ENCODE data around the gene ZFP3. TPM values are rescaled to one million over a fixed set of nuclear protein-coding genes. Genes with fewer than 3 reads are reported as not detected.
A peak's percentile ranks its signal among the peaks of the same experiment; 100 is the strongest.

Gene ZFP3
- total and polyA plus RNA-seq, 2 experiments from 2014 or later, result 0.55 to 1.6 TPM

GRCh38 chr17:5049314-5049841, 28.9 kb upstream of the ZFP3 start:
- no peak for DNase-seq (ENCODE audit: low spot score)
- H3K36me3 Mint-ChIP-seq (ENCODE audit: low read depth), result peaks cover under 1% of the 10 kb centered on the region; the same call in 1 of the 3 replicates
- TF ChIP-seq NANOG (IDR thresholded peaks at IDR 0.05; ENCODE audit: borderline replicate concordance) (no peak), CREB1 (CRISPR knock-in tag; IDR thresholded peaks at IDR 0.05; ENCODE audit: low read depth) (no peak), POLR2AphosphoS5 (IDR thresholded peaks at IDR 0.05; ENCODE audit: low read depth) (no peak), JUNB (IDR thresholded peaks at IDR 0.05; ENCODE audit: unreplicated experiment) (no peak), EZH2phosphoT487 (IDR thresholded peaks at IDR 0.05; ENCODE audit: unreplicated experiment) (no peak), EZH2 (IDR thresholded peaks at IDR 0.05; ENCODE audit: low read depth, unreplicated experiment) (no peak)
- peaks cover 9% of the 10 kb centered on the region for H3K27me3 Mint-ChIP-seq (ENCODE audit: insufficient read depth, low read depth, poor library complexity)
- Histone ChIP-seq H3K4me1 (ENCODE audit: insufficient read depth) (no peaks in the 10 kb centered on the region), H3K27me3 (ENCODE audit: insufficient read depth) (no peaks in the 10 kb centered on the region), H3K36me3 (ENCODE audit: insufficient read depth) (no peaks in the 10 kb centered on the region), H3F3A (replicated peaks; ENCODE audit: low read depth) (no peaks in the 10 kb centered on the region), H4K20me1 (replicated peaks; ENCODE audit: insufficient read depth) (no peaks in the 10 kb centered on the region), H3K4me3 (no peak overlapping the region), H3K27ac (ENCODE audit: low read depth) (no peak overlapping the region), H3K79me2 (replicated peaks; ENCODE audit: insufficient read depth) (no peaks in the 10 kb centered on the region), H2AFZ (peak overlapping the region; percentile 43; the same call in 1 of the 2 replicates), H3K4me2 (no peak overlapping the region), H3K9me2 (ENCODE audit: insufficient read depth) (no peaks in the 10 kb centered on the region)
- no peaks in the 10 kb centered on the region for H3K4me1 Mint-ChIP-seq
- no peak overlapping the region for H3K27ac Mint-ChIP-seq
- no peak for ATAC-seq
- no peak overlapping the region for H3K4me3 Mint-ChIP-seq
- no peaks in the 10 kb centered on the region; the same call in 1 of the 3 replicates for H3K9me3 Mint-ChIP-seq

GRCh38 chr17:5050278-5050677, 28.0 kb upstream of the ZFP3 start:
- H3K9me3 Mint-ChIP-seq, result peaks cover 6% of the 10 kb centered on the region
- H3K4me1 Mint-ChIP-seq, result no peaks in the 10 kb centered on the region
- ATAC-seq (no peak), DNase-seq (ENCODE audit: low spot score) (no peak)
- no peaks in the 10 kb centered on the region for H3K9me2 ChIP-seq (ENCODE audit: insufficient read depth)
- H3K27me3 ChIP-seq (ENCODE audit: insufficient read depth), result no peaks in the 10 kb centered on the region
- H3K4me1 ChIP-seq (ENCODE audit: insufficient read depth), result no peaks in the 10 kb centered on the region
- no peaks in the 10 kb centered on the region for H4K20me1 ChIP-seq (replicated peaks; ENCODE audit: insufficient read depth)
- no peak overlapping the region for H3K4me2 ChIP-seq
- H3K27ac Mint-ChIP-seq, result no peak overlapping the region
- peaks cover 11% of the 10 kb centered on the region for H3K27me3 Mint-ChIP-seq (ENCODE audit: insufficient read depth, low read depth, poor library complexity)
- no peak overlapping the region for H3K27ac ChIP-seq (ENCODE audit: low read depth)
- H3K36me3 ChIP-seq (ENCODE audit: insufficient read depth), result no peaks in the 10 kb centered on the region
- no peaks in the 10 kb centered on the region for H3K79me2 ChIP-seq (replicated peaks; ENCODE audit: insufficient read depth)
- H3F3A ChIP-seq (replicated peaks; ENCODE audit: low read depth), result no peaks in the 10 kb centered on the region
- H2AFZ ChIP-seq, result 0 out of 2 replicates have a peak overlapping the region, but pooled peaks have one; percentile 43
- no peak overlapping the region for H3K4me3 Mint-ChIP-seq
- peaks cover 5% of the 10 kb centered on the region; the same call in 2 of the 3 replicates for H3K36me3 Mint-ChIP-seq (ENCODE audit: low read depth)
- no peak overlapping the region for H3K4me3 ChIP-seq
- TF ChIP-seq NANOG (IDR thresholded peaks at IDR 0.05; ENCODE audit: borderline replicate concordance) (no peak), EZH2 (IDR thresholded peaks at IDR 0.05; ENCODE audit: low read depth, unreplicated experiment) (no peak), STAT1 (IDR thresholded peaks at IDR 0.05; ENCODE audit: unreplicated experiment) (no peak), ZNF331 (CRISPR knock-in tag; IDR thresholded peaks at IDR 0.05; ENCODE audit: low read depth) (no peak), JUNB (IDR thresholded peaks at IDR 0.05; ENCODE audit: unreplicated experiment) (no peak), ETS1 (IDR thresholded peaks at IDR 0.05) (no peak), ZNF462 (CRISPR knock-in tag; IDR thresholded peaks at IDR 0.05) (no peak), EZH2phosphoT487 (IDR thresholded peaks at IDR 0.05; ENCODE audit: unreplicated experiment) (no peak), ZNF114 (CRISPR knock-in tag; IDR thresholded peaks at IDR 0.05) (no peak), CREB1 (CRISPR knock-in tag; IDR thresholded peaks at IDR 0.05; ENCODE audit: low read depth) (no peak), POLR2AphosphoS5 (IDR thresholded peaks at IDR 0.05; ENCODE audit: low read depth) (no peak), CTCF (conservative IDR thresholded peaks at IDR 0.05; ENCODE audit: low read depth in 2 of 2) (no peak)

Measured in GM23338 (cell line).